Stimulated activated CD4-positive, alpha-beta T cell treated with anti-CD3 and anti-CD28 coated beads, TNF-alpha, amount 100 ng/mL, for 48 hours (primary cell): ENCODE measurements around the gene PTP4A2.
"Not testable (repeated sequence)": the region's sequence is repeated elsewhere in the genome, so short reads cannot be mapped to it uniquely, and the experiment has no call there.

Source experiments
- DNase-seq, 3 donors: peaks; one replicate each; pipeline ENCODE4 v3.0.0-alpha.2; 2020; ENCODE audit warnings: low read depth in 3 of 3

PTP4A2 gene

DNA sequence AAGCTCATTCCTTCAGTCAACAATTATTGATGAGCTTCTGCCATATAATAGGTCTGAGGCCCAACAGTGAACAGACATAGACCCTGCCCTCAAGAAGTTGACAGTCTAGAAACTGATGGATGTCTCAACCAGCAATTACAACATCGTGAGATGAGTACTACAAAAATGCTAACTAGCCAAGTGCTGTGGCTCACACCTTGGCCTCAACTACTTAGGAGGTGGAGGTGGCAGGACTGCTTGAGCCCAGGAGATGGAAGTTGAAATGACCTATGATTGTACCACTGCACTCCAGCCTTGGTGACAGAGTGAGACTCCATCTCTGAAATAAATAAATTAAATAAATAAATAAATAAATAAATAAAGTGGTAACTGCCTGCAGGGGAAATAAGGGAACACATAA is 11.7 kb upstream of the PTP4A2 start:
- no peak for DNase-seq

DNA sequence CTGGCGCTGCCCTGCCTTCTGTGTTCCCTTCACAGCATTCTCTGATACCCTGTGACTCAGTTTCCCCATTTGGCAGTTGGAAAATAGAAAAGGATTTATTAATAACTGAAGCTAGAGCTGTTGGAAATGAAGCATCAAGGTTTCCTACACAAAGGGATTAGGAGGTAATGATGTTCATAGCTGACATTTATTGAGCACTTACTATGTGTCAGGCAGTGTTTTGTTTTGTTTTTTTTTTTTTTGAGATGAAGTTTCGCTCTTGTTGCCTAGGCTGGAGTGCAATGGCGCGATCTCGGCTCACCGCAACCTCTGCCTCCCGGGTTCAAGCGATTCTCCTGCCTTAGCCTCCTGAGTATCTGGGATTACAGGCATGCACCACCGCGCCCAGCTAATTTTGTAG is 7.5 kb upstream of the PTP4A2 start:
- DNase-seq: not testable (repeated sequence)

GRCh38 chr1:31944205-31945089 is 6.3 kb upstream of the PTP4A2 start:
- DNase-seq: peak in 1 of 3 donors; percentile 83

- no peak for DNase-seq
Measured at GRCh38 chr1:31943546-31944184, 5.5 kb upstream of the PTP4A2 start.

GRCh38 chr1:31942061-31942460 is 3.9 kb upstream of the PTP4A2 start:
- DNase-seq: not testable (repeated sequence)

DNA sequence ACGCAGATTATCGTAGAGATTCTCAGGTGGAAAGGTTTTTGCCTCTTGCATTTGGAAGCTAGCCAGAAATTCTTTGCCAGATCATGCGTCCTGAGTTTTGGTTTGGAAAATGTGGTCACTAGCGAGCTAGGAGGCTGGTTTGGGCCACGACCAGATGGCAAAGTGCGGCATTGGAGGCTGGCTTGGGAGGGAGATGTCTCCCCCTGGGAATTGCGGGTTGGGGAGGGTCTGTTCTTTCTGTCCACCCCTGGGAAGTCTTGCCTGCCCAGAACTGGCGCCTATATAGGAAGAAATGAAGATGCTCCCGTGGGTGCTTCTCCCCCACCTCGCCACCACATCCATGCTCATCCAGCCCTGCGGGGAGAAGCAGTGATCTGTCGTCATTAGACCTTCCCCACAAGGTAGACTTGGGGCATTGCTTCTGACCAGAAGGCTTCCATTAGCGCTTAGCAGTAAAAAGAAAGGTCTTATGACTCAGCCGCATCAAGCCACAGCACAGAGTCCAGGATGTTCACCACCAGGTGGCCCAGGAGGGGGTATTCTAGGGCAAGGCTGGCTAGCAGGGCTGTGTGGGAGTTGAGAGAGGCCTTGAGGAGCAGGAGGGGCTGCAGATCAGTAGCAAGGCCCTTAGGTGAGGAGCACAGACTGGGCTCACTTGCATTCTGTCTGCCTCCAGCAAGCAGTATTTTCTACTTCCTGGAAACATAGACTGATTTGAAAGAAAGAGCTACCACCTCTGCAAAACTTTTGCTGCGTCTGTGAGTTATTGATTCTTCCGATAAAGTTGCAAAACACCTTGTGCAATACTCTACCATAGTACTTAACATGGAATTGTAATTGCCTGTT is 1.5 kb upstream of the PTP4A2 start:
- DNase-seq: peak; percentile 58 to 75 (median 69)

DNA sequence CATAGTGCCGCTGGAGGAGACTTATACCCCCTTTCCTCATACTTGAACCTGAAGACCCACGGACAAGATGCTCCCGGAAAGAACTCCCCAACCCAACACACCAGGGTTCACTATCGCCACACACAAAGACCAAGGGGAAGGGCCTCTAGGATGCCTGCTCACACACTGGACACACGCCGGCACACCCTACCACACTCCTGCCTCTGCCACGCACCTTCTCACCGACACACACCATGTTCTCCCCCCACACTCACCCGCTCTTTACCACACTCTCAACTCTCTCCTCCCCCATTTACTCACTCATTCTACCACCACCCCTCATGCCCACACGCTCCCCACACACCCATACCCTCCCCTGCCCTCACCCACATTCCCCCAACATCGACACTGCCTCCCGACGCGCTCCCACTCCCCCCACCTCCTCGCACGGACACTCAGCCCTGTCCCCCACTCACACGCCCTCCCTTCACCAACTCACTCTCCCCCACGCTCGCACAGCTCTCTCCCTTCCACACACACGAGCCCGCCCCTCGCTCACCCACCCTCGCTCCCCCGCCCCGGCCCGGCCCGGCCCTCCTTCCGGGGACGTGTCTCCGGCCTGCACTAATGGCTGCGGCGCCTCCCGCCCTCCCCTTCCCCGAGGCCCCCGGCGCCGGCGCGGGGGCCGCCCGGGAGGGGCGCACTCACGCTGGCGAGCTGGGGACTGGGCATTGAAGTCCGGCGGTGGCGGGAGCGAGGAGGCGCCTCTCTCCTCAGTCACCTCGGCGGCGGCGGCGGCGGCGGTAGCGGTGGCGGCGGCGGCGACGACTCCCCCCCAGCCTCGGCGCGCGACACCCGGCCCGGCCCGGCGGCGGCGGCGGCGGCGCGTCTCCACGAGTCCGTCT is 626 bp downstream of the PTP4A2 start:
- peak in 1 of 3 donors; percentile 68 for DNase-seq

GRCh38 chr1:31936981-31937299 is 1.2 kb downstream of the PTP4A2 start:
- no peak for DNase-seq

DNA sequence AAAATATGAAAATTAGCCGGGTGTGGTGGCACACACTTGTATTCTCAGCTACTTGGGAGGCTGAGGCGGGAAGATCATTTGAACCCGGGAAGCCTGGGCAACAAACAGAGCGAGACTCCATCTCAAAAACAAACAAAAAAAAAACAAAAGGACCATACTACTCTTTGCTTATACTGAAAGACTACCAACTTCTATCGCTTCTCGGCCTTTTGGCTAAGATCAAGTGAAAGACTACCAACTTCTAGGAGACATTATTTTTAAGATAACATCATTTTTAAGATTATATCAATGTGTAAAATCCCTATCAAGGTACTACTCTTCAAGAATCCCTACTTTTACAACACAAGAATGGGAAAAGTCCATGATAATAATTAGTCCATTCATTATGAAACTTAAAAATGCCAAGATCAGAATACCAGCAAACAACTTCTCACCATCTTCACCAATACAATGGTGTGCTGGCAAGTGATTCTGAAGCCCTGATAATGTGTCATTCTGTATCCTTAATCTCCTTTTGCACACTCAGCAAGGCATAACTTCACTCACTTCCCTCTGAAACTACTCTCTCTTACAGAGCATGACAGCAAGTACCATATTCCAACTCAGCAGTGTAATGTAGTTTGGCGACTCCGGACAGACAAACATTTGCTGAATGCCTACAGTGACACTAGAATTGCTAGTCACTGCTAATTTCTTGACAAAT is 1.7 kb downstream of the PTP4A2 start:
- no peak for DNase-seq

GRCh38 chr1:31934706-31935629 is 3.2 kb downstream of the PTP4A2 start:
- DNase-seq: no peak

GRCh38 chr1:31932491-31933316 is 5.5 kb downstream of the PTP4A2 start:
- DNase-seq: no peak

- no peak for DNase-seq
Measured at GRCh38 chr1:31931593-31932225, 6.5 kb downstream of the PTP4A2 start.

DNA sequence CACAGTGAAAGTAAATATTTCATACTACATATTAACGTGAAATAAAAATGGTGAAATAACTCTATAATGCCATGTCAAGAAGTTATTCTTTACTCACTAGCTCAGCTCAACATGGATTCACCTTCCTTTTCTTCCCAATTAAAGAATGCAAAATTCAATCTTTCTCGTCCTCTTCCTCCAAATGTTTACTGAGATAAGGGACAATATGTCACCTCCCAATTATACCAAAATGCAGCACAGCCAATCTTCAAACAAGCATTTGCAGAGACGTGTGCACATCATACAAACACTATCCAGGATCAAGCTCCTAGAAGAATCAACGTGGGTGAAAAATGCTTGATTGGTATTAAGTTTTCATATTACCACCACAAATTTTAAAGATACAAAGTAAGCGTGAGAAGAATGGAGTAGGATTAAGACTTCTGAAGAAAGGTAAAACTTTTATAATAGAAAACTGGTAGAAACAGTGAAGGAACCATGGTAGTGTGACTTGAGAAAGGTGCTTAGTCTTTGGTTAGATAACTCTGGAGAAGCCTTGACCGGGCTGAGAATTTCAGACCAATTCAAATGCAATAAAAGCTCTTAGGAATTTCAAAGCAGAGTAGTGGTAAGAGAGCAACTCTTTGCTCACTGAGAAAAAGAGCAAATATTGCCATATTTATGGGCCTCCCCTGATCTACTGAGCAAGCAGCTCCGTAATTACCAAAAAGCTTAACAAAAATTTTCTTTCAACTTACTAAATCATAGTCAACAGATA is 7.2 kb downstream of the PTP4A2 start:
- no peak for DNase-seq

DNA sequence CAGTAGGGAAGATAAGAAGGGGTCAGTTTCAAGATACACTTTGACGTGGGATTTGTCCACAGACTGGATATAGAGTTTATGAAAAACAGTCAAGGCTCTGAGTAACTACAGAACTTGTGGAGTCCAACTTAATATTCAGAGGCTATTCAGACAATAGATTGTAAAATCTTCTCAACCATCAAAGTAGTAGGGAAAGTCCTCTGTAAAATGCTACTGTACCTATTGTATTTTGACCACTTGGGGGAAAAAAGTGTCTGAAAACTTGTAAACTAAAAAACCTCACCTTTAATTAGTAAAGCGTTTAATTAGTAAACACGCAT is 10.5 kb downstream of the PTP4A2 start:
- DNase-seq: no peak

- DNase-seq: no peak
Measured at GRCh38 chr1:31926853-31927660, 11.1 kb downstream of the PTP4A2 start.

GRCh38 chr1:31926252-31926651 is 11.9 kb downstream of the PTP4A2 start:
- DNase-seq: no peak

GRCh38 chr1:31925824-31926223 is 12.3 kb downstream of the PTP4A2 start:
- DNase-seq: not testable (repeated sequence)
